HG02763 (cell line): ENCODE measurements around the gene NAT10.
"Not testable (repeated sequence)": the region's sequence is repeated elsewhere in the genome, so short reads cannot be mapped to it uniquely, and the experiment has no call there.

Source experiments
- ATAC-seq: cut with Tn5 transposase; IDR thresholded peaks from one replicate; pipeline ENCODE4 v1.9.1; 2021; ENCODE audit warnings: mild to moderate bottlenecking, moderate library complexity; ENCODE audit not compliant: unreplicated experiment

The NAT10 gene

GRCh38 chr11:34105079-34105956 lies at the start of gene NAT10:
TSS of gene NAT10 (plus strand) at chr11:34105629. CDS start at chr11:34108226, 2,597 bp downstream.
- peak; percentile 90 for ATAC-seq

GRCh38 chr11:34056672-34057071 lies 48.8 kb upstream of the NAT10 start:
- no peak for ATAC-seq

DNA sequence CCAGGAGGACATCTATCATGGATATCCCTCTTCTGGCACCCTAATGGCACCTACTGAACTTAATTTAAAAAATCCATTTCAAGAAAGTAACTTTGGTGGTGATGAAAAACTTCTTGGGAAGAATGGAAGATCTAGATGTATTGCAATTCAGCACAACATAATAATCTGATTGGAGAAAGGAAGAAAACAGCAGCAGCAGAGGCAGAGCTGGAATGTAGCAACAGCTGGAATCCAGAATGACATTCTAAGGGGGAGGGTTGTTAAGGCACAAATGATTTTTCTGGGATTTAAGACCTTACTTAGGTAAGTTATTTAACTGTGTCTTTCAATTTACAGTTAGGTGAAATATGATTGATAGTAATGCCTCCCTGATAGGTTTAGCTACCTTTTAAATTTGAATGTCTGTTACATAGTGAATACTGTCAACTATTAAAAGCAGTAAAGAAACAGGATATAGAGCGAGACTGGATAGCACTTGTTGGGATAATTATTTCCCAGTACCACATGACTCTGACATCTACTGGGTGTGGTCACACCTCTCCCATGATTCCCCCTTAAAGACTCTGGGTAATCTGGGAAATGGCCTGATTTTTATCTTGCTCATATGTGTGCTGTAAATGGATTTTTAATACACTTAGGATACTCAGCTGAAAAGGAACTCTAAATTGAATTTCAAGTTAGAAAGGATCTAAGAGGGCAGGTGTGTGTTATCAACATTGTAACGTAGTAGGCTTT lies 42.2 kb upstream of the NAT10 start:
- no peak for ATAC-seq

GRCh38 chr11:34064291-34064690 lies 41.1 kb upstream of the NAT10 start:
- no peak for ATAC-seq

DNA sequence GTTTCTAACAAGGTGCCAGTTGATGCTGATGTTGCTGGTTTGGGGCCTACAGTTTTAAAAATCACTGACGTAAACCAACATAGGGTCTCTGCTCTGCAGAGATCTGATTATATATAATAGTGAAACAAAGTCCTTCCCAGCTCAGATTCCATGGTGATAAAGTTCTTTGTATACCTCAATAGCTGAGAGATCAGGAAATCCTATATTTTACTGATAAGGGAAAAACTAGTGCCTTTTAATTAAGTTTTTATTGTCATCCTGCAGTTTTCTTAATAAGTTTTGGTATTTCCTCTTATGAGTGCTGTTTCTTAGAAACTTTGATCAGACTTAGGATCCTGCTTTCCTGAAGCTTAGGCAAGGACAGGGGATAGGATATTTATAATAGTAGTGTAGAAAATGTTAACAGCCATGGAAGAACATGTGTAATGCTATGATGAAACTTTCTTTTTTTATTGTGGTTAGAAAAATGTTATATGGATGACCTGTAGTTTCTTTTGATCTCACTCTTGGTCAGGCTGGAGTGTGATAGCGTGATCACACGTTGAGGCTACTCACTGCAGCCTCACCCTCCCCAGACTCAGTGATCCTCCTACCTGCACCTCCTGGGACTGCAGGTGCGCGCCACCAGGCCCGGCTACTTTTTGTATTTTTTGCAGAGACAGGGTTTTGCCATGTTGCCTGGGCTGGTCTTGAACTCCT lies 39.8 kb upstream of the NAT10 start:
- no peak for ATAC-seq

DNA sequence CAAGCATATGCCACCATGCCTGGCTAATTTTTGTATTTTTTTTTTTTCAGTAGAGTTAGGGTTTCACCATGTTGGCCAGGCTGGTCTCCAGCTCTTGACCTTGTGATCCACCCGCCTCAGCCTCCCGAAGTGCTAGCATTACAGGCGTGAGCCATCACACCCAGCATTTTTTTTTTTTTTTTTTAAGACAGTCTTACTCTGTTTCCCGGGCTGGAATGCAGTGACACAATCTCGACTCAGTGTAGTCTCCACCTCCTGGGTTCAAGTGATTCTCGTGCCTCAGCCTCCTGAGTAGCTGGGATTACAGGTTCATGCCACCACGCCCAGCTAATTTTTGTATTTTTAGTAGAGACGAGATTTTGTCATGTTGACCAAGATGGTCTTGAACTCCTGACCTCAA lies 38.7 kb upstream of the NAT10 start:
- ATAC-seq: not testable (repeated sequence)

DNA sequence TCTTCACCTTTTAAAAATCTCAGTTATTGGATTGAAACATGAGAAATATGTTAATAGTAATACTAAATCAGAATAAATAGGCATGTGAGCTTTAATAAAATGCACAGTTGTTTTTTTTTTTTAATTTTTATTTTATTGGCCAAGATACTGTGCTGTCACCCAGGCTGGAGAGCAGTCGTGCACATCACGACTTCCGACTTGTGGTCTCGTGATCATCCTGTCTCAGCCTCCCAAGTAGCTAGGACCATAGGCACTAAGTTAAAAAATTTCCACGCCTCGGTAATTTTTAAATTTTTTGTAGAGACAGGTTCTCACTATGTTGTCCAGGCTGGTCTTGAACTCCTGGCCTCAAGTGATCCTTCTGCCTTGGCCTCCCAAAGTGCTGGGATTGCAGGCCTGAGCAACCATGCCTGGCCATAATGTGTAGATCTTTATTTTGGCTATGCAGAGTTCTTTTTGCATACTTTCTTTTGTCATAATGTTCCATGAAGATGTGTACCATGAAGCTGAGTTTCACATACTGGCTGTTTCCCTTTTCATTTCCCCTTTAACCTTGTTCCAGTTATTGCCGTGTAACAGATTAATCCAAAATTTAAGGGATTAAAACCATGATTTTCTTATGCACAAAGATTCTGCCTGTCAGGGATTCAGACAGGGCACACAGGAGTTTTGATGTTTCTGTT lies 37.9 kb upstream of the NAT10 start:
- ATAC-seq: no peak

DNA sequence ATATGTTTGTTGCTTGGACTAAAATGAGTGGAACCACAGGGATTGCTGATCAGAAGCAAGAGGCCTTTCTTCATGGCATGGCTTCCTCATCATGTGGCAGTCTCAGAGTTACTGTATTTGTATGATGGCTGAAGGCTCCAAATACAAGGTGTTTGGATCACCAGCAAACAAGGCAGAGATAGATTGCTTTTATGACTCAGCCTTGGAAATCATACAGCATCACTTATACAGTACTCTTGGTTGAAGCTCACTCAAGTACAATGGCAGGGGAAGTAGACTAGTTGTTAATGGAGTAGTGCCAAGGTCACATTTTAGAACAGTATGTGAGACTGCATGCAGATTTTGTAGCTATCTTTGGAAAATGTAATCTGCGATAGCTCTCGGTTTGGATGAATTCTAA lies 37.3 kb upstream of the NAT10 start:
- no peak for ATAC-seq

DNA sequence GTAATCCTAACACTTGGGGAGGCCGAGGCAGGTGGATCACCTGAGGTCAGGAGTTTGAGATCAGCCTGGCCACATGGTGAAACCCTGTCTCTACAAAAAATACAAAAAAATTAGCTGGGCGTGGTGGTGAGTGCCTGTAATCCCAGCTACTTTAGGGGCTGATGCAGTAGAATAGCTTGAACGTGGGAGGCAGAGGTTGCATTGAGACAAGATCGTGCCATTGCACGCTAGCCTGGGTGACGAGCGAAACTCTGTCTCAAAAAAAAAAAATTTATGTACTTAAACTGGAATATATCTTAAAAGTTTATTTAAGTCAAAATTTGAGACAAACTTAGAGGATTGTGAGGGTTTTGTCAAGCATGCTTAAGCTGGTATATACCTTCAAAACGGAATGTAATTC lies 34.1 kb upstream of the NAT10 start:
- not testable (repeated sequence) for ATAC-seq

DNA sequence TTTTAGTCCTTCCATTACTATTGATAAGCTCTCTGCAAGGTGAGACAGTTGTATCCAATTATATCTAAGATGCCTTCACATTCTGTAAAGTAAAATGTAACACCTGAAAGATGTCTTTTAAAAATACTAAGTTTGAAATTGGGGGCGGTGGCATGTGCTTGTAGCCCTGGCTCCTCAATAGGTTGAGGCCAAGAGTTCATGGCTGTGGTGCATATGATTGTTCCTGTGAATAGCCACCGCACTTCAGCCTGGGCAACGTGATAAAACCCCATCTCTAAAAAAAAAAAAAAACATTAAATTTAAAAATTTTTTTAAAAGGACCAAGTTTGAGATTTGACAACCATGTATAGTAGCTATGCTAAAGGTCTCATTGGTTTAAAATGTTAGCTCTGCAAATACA lies 33.4 kb upstream of the NAT10 start:
- no peak for ATAC-seq

GRCh38 chr11:34072832-34073231 lies 32.6 kb upstream of the NAT10 start:
- no peak for ATAC-seq

GRCh38 chr11:34074391-34074790 lies 31.0 kb upstream of the NAT10 start:
- no peak for ATAC-seq

GRCh38 chr11:34075178-34075820 lies 30.1 kb upstream of the NAT10 start:
- no peak for ATAC-seq

DNA sequence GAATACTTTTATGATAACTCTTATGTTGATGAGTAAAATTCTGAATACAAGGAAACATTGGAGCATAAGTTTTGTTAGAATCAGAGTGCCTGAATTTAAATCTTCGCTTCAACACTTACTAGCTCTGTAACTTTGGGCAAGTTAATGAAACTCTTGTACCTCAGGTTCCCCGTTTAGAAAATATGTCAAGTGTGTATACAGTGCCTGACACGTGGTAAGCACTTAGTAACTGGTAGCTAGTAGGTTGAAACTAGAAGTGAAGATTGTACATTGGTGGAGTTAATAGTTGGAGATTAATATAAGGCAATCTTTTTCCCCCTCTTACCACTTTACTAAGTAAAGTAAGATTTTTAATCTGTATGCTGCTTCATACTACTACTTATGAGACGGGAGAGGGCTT lies 24.8 kb upstream of the NAT10 start:
- ATAC-seq: no peak

DNA sequence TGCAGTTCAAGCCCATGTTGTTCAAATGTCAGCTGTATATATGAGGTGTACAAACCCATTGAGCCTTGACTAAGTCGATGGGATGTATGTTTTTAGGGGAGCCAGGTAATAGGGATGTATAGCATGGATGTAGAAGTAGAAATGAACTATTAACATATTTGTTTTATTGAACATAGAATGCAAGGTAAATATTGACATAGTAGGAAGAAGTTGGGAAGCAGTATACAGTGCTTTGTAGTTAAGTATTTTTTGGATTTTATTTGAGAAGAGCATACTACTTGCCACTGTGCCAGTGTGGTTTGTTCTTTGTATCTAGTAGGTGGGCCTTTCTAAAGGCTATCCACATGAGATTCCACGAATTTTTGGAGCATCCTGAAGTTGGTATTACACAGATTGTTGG lies 20.8 kb upstream of the NAT10 start:
- ATAC-seq: no peak

GRCh38 chr11:34086554-34087283 lies 18.7 kb upstream of the NAT10 start:
- no peak for ATAC-seq

DNA sequence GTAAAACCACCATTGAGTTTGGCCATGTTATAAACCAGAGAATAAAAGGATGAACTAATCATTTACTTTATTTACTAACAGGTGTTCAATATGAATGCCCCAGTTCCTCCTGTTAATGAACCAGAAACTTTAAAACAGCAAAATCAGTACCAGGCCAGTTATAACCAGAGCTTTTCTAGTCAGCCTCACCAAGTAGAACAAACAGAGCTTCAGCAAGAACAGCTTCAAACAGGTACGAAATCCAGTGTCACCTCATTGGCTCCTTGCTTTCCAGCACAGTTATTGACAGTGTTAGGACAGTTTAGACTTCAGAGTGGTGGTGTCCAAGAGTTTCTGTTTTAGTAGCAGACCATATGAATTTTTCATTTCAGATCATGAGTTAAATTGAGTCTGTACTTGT lies 13.6 kb upstream of the NAT10 start:
- no peak for ATAC-seq

DNA sequence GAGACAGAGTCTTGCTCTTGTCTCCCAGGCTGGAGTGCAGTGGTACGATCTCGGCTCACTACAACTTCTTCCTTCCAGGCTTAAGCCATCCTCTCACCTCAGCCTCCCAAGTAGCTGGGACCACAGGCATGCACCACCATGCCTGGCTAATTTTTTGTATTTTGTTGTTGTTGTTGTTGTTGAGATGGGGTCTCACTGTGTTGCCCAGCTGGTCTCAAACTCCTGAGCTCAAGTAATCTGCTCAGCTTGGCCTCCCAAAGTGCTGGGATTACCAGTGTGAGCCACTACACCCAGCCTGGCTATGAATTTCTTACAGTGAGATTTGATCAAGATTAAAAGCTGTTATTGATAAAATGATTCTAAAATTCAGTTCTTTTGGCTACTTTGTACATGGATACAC lies 10.5 kb upstream of the NAT10 start:
- ATAC-seq: not testable (repeated sequence)

- no peak for ATAC-seq
These were observed 6.6 kb upstream of the NAT10 start for GRCh38 chr11:34098813-34099212.

DNA sequence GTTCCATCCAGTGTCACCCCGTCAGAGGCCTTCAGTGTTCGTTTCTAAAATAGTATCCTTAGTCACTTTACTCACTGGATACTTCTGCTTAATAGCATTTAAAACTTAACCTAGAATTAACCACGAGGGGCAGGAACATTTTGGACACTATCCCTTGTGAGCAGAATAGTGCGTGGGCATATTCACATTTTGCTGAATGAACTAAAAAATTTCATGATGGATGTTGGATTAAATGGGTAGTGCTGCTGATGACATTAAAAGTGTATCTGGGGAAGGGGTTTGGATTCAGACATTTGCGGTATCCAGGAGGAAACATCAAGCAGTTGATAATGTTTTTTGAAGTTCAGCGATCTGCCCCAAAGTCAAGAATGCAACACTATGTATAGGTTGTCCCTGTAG lies 750 bp upstream of the NAT10 start:
- no peak for ATAC-seq
